HepG2 (cell line): ENCODE measurements around the gene CDHR5. TPM values are rescaled to one million over a fixed set of nuclear protein-coding genes. Genes with fewer than 3 reads are reported as not detected.

ENCODE experiments used
- ATAC-seq: fragments of 200-7000 bp; cut with Tn5 transposase; 3 replicates; pipeline ENCODE4 v1.9.1; 2020; ENCODE audit warnings: mild to moderate bottlenecking, moderate library complexity
- BruUV-seq: library from RNA; stranded (reverse); fragments of 400-500 nt; replicated peaks from 2 replicates; lab custom pipeline; 2021; lab: Mats Ljungman, UMichigan
- CTCF ChIA-PET: fragments of 300-600 bp; formaldehyde crosslinking; extraction: SDS; loops from one replicate; lab custom pipeline; 2021; ENCODE audit warnings: low total read pairs, inconsistent platforms, low intra/inter-chr PET ratio; lab: Yijun Ruan, JAX
- POLR2A ChIA-PET: fragments of 350-600 bp; sonication (Branson Sonifier 250); formaldehyde crosslinking; loops from one replicate; lab custom pipeline; 2020; ENCODE audit warnings: antibody characterized with exemption, inconsistent platforms; lab: Yijun Ruan, JAX
- DNase-seq: peaks from one replicate; pipeline ENCODE4 v3.0.0-alpha.2; 2015; ENCODE audit warnings: low spot score
- FAIRE-seq: peaks from 3 replicates; lab custom pipeline; 2011; peaks lifted over from hg19 to GRCh38; lab: Jason Lieb, UNC
- H2AFZ ChIP-seq: one replicate; pipeline ENCODE4 v1.6.1; 2011; ENCODE audit warnings: low read length, inconsistent platforms
- H3K27ac ChIP-seq: fragments of 300-600 bp; 3 replicates; pipeline ENCODE4 v1.8.0; 2011; ENCODE audit warnings: mixed run types, mild to moderate bottlenecking, mixed read lengths, low read length, inconsistent platforms; ENCODE audit not compliant: insufficient read depth; ENCODE audit errors: extremely low read length
- H3K27me3 ChIP-seq, 2 experiments: fragments of 200-600 bp in 1 of 2; 2 replicates in 1 of 2; 3 replicates in 1 of 2; pipeline versions ENCODE4 v1.6.0 to v1.8.0; 2011; ENCODE audit warnings: low read length in 2 of 2, mild to moderate bottlenecking in 2 of 2, moderate library complexity in 2 of 2, inconsistent platforms in 1 of 2; ENCODE audit not compliant: insufficient read depth in 2 of 2, control insufficient read depth in 1 of 2
- H3K36me3 ChIP-seq, 2 experiments: fragments of 200-600 bp in 1 of 2; replicated peaks in 1 of 2; 2 replicates in 1 of 2; 3 replicates in 1 of 2; pipeline versions ENCODE4 v1.5.1 to v1.8.0; 2011; ENCODE audit warnings: low read length in 2 of 2, inconsistent platforms in 1 of 2; ENCODE audit not compliant: insufficient read depth in 2 of 2, control insufficient read depth in 1 of 2
- H3K4me1 ChIP-seq: 2 replicates; pipeline ENCODE4 v1.5.1; 2012; ENCODE audit warnings: low read length, inconsistent platforms; ENCODE audit not compliant: insufficient read depth
- H3K4me2 ChIP-seq: 2 replicates; pipeline ENCODE4 v1.6.0; 2011; ENCODE audit warnings: low read depth, low read length, inconsistent platforms
- H3K4me3 ChIP-seq, 3 experiments: fragments of 200-600 bp in 1 of 3; sonication (generic), shearing (Covaris generic) in 1 of 3; replicated peaks in 1 of 3; 2 replicates each; pipeline ENCODE4 v1.5.1; 2011 to 2016; ENCODE audit warnings: low read length in 3 of 3, inconsistent platforms in 2 of 3, low read depth in 2 of 3, mild to moderate bottlenecking in 2 of 3, control low read depth in 1 of 3, mixed read lengths in 1 of 3; ENCODE audit not compliant: insufficient read depth in 1 of 3
- H3K79me2 ChIP-seq: one replicate; pipeline ENCODE4 v1.6.1; 2011; ENCODE audit warnings: low read length, inconsistent platforms; ENCODE audit not compliant: insufficient read depth
- H3K9ac ChIP-seq: 2 replicates; pipeline ENCODE4 v1.6.0; 2011; ENCODE audit warnings: mild to moderate bottlenecking, low read depth, low read length, inconsistent platforms; ENCODE audit not compliant: insufficient read depth
- H3K9me3 ChIP-seq: 2 replicates; pipeline ENCODE4 v1.5.1; 2012; ENCODE audit warnings: mild to moderate bottlenecking, low read length
- H4K20me1 ChIP-seq: 2 replicates; pipeline ENCODE4 v1.6.0; 2011; ENCODE audit warnings: inconsistent platforms, mild to moderate bottlenecking, low read length, moderate library complexity; ENCODE audit not compliant: insufficient read depth
- AGO2 ChIP-seq: fragments of 200-400 bp; formaldehyde crosslinking; optimal IDR thresholded peaks from 2 replicates; pipeline ENCODE3; 2017; ENCODE audit warnings: mild to moderate bottlenecking, low read depth, low read length, moderate library complexity
- BATF2 ChIP-seq: sonication (generic); formaldehyde crosslinking; IDR thresholded peaks from 2 replicates; pipeline ENCODE4 v1.8.0; 2022; ENCODE audit warnings: mild to moderate bottlenecking, missing genetic modification reagents, moderate library complexity
- NFYB ChIP-seq: sonication (generic); formaldehyde crosslinking; IDR thresholded peaks from 2 replicates; pipeline ENCODE4 v1.4.0; 2020; ENCODE audit warnings: missing genetic modification reagents
- RERE ChIP-seq: IDR thresholded peaks from 2 replicates; pipeline ENCODE4 v1.6.1; 2016; ENCODE audit warnings: low read depth, missing genetic modification reagents, missing compliant biosample characterization
- ZMAT5 ChIP-seq: sonication (generic); formaldehyde crosslinking; IDR thresholded peaks from 2 replicates; pipeline ENCODE4 v1.5.0; 2020; ENCODE audit warnings: mild to moderate bottlenecking, low read depth, missing genetic modification reagents, borderline replicate concordance
- ZNF276 ChIP-seq: sonication (generic); formaldehyde crosslinking; IDR thresholded peaks from 2 replicates; pipeline ENCODE4 v1.4.0; 2020; ENCODE audit warnings: mild to moderate bottlenecking, low read depth, missing genetic modification reagents
- whole genome bisulfite sequencing: methylation state at CpG from one replicate; pipeline ENCODE4 v1.1.6; 2017; ENCODE audit warnings: low lambda C conversion rate; 5-methylcytosine and 5-hydroxymethylcytosine counted together
- in situ Hi-C: cut with HindIII; loops from 2 replicates; pipeline ENCODE4 v1.10.0; 2017; ENCODE audit warnings: low pct_unique_long_range_greater_than_20kb; ENCODE audit not compliant: extremely low pct_ligation_motif_present
- intact Hi-C: fragments of 100-400 bp; cut with micrococcal nuclease; formaldehyde crosslinking; loops from one replicate; pipeline ENCODE4 v1.10.0; 2022; ENCODE audit not compliant: unreplicated experiment
- polyA plus RNA-seq, 8 experiments: library from polyadenylated mRNA; depleted of rRNA in 3 of 8; stranded (reverse) in 7 of 8; unstranded in 1 of 8; fragments of >200 nt; fragmentation: Illumina TruSeq in 4 of 8; extraction: Trizol in 4 of 8; gene quantifications; 2 replicates each; pipeline versions ENCODE4 v1.2.1 to v1.2.3, GENCODE V29; 2011 to 2016; ENCODE audit warnings: low read depth in 4 of 8, missing spikeins in 1 of 8, mixed read lengths in 1 of 8; ENCODE audit not compliant: insufficient read depth in 1 of 8
- total RNA-seq, 5 experiments: library from RNA; depleted of rRNA; stranded (reverse); fragments of >200 nt; fragmentation: Illumina TruSeq; extraction: Trizol; gene quantifications; 2 replicates each; pipeline ENCODE4 v1.2.3, GENCODE V29; 2016; ENCODE audit warnings: low read depth in 1 of 5

The CDHR5 gene
- total and polyA plus RNA-seq, 2 of the 13 experiments (the other 11 are each of a cell fraction or from before 2014, with no cell fraction given), result 0.46 to 0.71 TPM

GRCh38 chr11:628056-628455, 3.3 kb upstream of the CDHR5 start:
- no peak overlapping the region for H3K4me2 ChIP-seq
- intact Hi-C loops, result no loop called here
- H3K4me3 ChIP-seq, result no peak overlapping the region

More at GRCh38 chr11:628056-628455, 3.3 kb upstream of the CDHR5 start:
- Histone ChIP-seq H3K4me1 (peaks cover 31% of the 10 kb centered on the region), H3K36me3 (peaks cover 0 to 4% of the 10 kb centered on the region in 2 experiments; a peak in 3 of 5 replicates), H3K27me3 (no peaks in the 10 kb centered on the region), H2AFZ (no peak overlapping the region), H3K9ac (no peak overlapping the region), H3K27ac (no peak overlapping the region), H3K79me2 (no peaks in the 10 kb centered on the region), H3K9me3 (no peaks in the 10 kb centered on the region), H4K20me1 (peaks cover 18% of the 10 kb centered on the region; the same call in 1 of the 2 replicates)
- no TSS peak for BruUV-seq
- ChIA-PET POLR2A (no interaction called here), CTCF (no interaction called here)
- DNase-seq, result no peak
- FAIRE-seq, result no peak
- in situ Hi-C loops, result loop anchor here (10.0 kb wide), 1 partner anchor 73 kb away; no protein-coding TSS in a partner anchor
- ATAC-seq, result no peak
- no peak for TF ChIP-seq BATF2 (CRISPR knock-in tag)
- TF ChIP-seq ZNF276, result no peak
- TF ChIP-seq AGO2, result peak; percentile 48
- TF ChIP-seq RERE (CRISPR knock-in tag), result no peak
- TF ChIP-seq ZMAT5 (CRISPR knock-in tag), result no peak
- TF ChIP-seq NFYB (CRISPR knock-in tag), result no peak
- WGBS, result 96% methylated on average over 31 of the region's 31 CpGs
